Activated B cell treated with CpG ODN at 0.5 μM for 24 hours (primary cell): ENCODE results near the gene PRELP. TPM values are rescaled to one million over a fixed set of nuclear protein-coding genes. Genes with fewer than 3 reads are reported as not detected.

ENCODE experiments used
- ATAC-seq: fragments of 200-7000 bp; cut with Tn5 transposase; one replicate; pipeline ENCODE4 v1.10.0; 2021; ENCODE audit warnings: low read depth, mild to moderate bottlenecking, moderate library complexity
- CTCF ChIA-PET: fragments of 350-600 bp; sonication (Branson Sonifier 250); formaldehyde crosslinking; loops from one replicate; lab custom pipeline; 2021; ENCODE audit warnings: antibody characterized with exemption; lab: Charles Lee
- POLR2A ChIA-PET: fragments of 350-600 bp; sonication (Branson Sonifier 250); formaldehyde crosslinking; loops from one replicate; lab custom pipeline; 2021; ENCODE audit warnings: antibody characterized with exemption; lab: Charles Lee
- DNase-seq: peaks from one replicate; pipeline ENCODE4 v3.0.0; 2022
- H3K27ac Mint-ChIP-seq: one replicate; pipeline ENCODE4 v1.8.0; 2020; ENCODE audit warnings: mixed read lengths
- H3K27me3 Mint-ChIP-seq: one replicate; pipeline ENCODE4 v1.8.0; 2021; ENCODE audit warnings: mixed read lengths
- H3K36me3 Mint-ChIP-seq: one replicate; pipeline ENCODE4 v1.8.0; 2021; ENCODE audit warnings: low read depth, mixed read lengths
- H3K4me1 Mint-ChIP-seq: one replicate; pipeline ENCODE4 v1.8.0; 2021; ENCODE audit warnings: mixed read lengths
- H3K4me3 Mint-ChIP-seq: one replicate; pipeline ENCODE4 v1.8.0; 2020; ENCODE audit warnings: mild to moderate bottlenecking, mixed read lengths
- H3K9me3 Mint-ChIP-seq: one replicate; pipeline ENCODE4 v1.8.0; 2020; ENCODE audit warnings: mixed read lengths
- CTCF ChIP-seq: fragments of 200-600 bp; IDR thresholded peaks from one replicate; pipeline ENCODE4 v1.8.0; 2022; ENCODE audit warnings: antibody characterized with exemption, mild to moderate bottlenecking
- intact Hi-C: fragments of 100-400 bp; cut with micrococcal nuclease; formaldehyde crosslinking; loops from one replicate; pipeline ENCODE4 v1.15.1; 2024
- total RNA-seq: library from RNA; stranded (reverse); gene quantifications from 2 replicates; pipeline ENCODE4 v1.2.3, GENCODE V29; 2022

PRELP gene
- total RNA-seq, 1 donor from 2014 or later, result not detected

- peaks cover 2% of the 10 kb centered on the region for H3K4me1 Mint-ChIP-seq
- no peak overlapping the region for H3K4me3 Mint-ChIP-seq
- no peak for DNase-seq
- CTCF ChIA-PET, result no interaction called here
- H3K9me3 Mint-ChIP-seq, result no peaks in the 10 kb centered on the region
- no peak for TF ChIP-seq CTCF
- intact Hi-C loops, result loop anchor here (5.0 kb wide), 1 partner anchor 862 kb away; no protein-coding TSS in a partner anchor
- POLR2A ChIA-PET, result no interaction called here
- no peak for ATAC-seq
- H3K36me3 Mint-ChIP-seq, result no peaks in the 10 kb centered on the region
- no peak overlapping the region for H3K27ac Mint-ChIP-seq
- peaks cover 12% of the 10 kb centered on the region for H3K27me3 Mint-ChIP-seq
These were observed 24.7 kb downstream of the PRELP start for GRCh38 chr1:203500279-203500678.

GRCh38 chr1:203503836-203504235 is 28.2 kb downstream of the PRELP start:
- H3K27me3 Mint-ChIP-seq, result peaks cover 12% of the 10 kb centered on the region
- no peak overlapping the region for H3K4me3 Mint-ChIP-seq
- POLR2A ChIA-PET, result no interaction called here
- H3K36me3 Mint-ChIP-seq, result no peaks in the 10 kb centered on the region
- H3K9me3 Mint-ChIP-seq, result no peaks in the 10 kb centered on the region
- ATAC-seq (no peak), DNase-seq (no peak)
- H3K27ac Mint-ChIP-seq, result no peak overlapping the region
- no peak for TF ChIP-seq CTCF
- CTCF ChIA-PET, result interaction anchor here (1.0 to 8.5 kb wide), 13 partner anchors 8 to 274 kb away, joined by 3 to 160 read pairs (median 7); partner anchors contain the start of gene ATP2B4
- H3K4me1 Mint-ChIP-seq, result peaks cover 2% of the 10 kb centered on the region
- intact Hi-C loops, result loop anchor here (1.0 to 5.0 kb wide), 4 partner anchors 121 to 858 kb away; no protein-coding TSS in a partner anchor

GRCh38 chr1:203504400-203505250 is 29.0 kb downstream of the PRELP start:
- Mint-ChIP-seq H3K4me3 (no peak overlapping the region), H3K27ac (peak overlapping the region; percentile 10), H3K9me3 (no peaks in the 10 kb centered on the region), H3K36me3 (no peaks in the 10 kb centered on the region), H3K27me3 (peaks cover 12% of the 10 kb centered on the region), H3K4me1 (peaks cover 2% of the 10 kb centered on the region)
- peak; percentile 83 for TF ChIP-seq CTCF
- POLR2A ChIA-PET, result no interaction called here
- intact Hi-C loops, result loop anchor here (1.0 to 5.0 kb wide), 4 partner anchors 121 to 858 kb away; no protein-coding TSS in a partner anchor
- DNase-seq (peak; percentile 45), ATAC-seq (peak; percentile 57)
- CTCF ChIA-PET, result interaction anchor here (0.8 to 8.5 kb wide), 14 partner anchors 9 to 273 kb away, joined by 3 to 160 read pairs (median 6); partner anchors contain the start of gene ATP2B4

GRCh38 chr1:203505526-203506204 is 30.1 kb downstream of the PRELP start:
- H3K27ac Mint-ChIP-seq, result no peak overlapping the region
- no peaks in the 10 kb centered on the region for H3K9me3 Mint-ChIP-seq
- DNase-seq (no peak), ATAC-seq (no peak)
- H3K36me3 Mint-ChIP-seq, result no peaks in the 10 kb centered on the region
- intact Hi-C loops, result loop anchor here (2.0 kb wide), 1 partner anchor 271 kb away; no protein-coding TSS in a partner anchor
- TF ChIP-seq CTCF, result no peak
- peaks cover 2% of the 10 kb centered on the region for H3K4me1 Mint-ChIP-seq
- peaks cover 12% of the 10 kb centered on the region for H3K27me3 Mint-ChIP-seq
- ChIA-PET POLR2A (interaction anchor here (0.6 kb wide), 1 partner anchor 168 kb away, joined by 11 read pairs; no protein-coding TSS in a partner anchor), CTCF (interaction anchor here (0.8 to 8.5 kb wide), 5 partner anchors 18 to 195 kb away, joined by 3 to 160 read pairs (median 13); partner anchors contain the start of gene ATP2B4)
- no peak overlapping the region for H3K4me3 Mint-ChIP-seq
